Thoracic aorta (tissue), 2 donors: ENCODE data around the gene DTD1. TPM values are rescaled to one million over a fixed set of nuclear protein-coding genes. Genes with fewer than 3 reads are reported as not detected.
"Not testable (repeated sequence)": the region's sequence is repeated elsewhere in the genome, so short reads cannot be mapped to it uniquely, and the experiment has no call there.

Source experiments
- ATAC-seq: fragments of 150-250 bp; one replicate; pipeline ENCODE4 v1.8.0; 2017; ENCODE audit warnings: low read depth; ENCODE audit not compliant: insufficient number of reproducible peaks, low FRiP score
- DNase-seq: peaks from one replicate; pipeline ENCODE4 v3.0.0-alpha.2; 2020; ENCODE audit warnings: low spot score
- H3K27ac ChIP-seq, 2 donors: fragments of 200-600 bp; sonication (generic); 1 replicate in 1 of 2; 2 replicates in 1 of 2; pipeline ENCODE4 v1.5.1; 2016; ENCODE audit warnings: mild to moderate bottlenecking in 2 of 2, moderate library complexity in 2 of 2
- H3K27me3 ChIP-seq: fragments of 200-600 bp; sonication (generic); replicated peaks from 2 replicates; pipeline ENCODE4 v1.6.0; 2016; ENCODE audit warnings: mild to moderate bottlenecking; ENCODE audit not compliant: insufficient read depth
- H3K36me3 ChIP-seq: fragments of 200-600 bp; sonication (generic); one replicate; pipeline ENCODE4 v1.5.1; 2016
- H3K4me1 ChIP-seq, 2 donors: fragments of 200-600 bp; sonication (generic); 1 replicate in 1 of 2; 2 replicates in 1 of 2; pipeline versions ENCODE4 v1.5.1 to v1.6.0; 2016; ENCODE audit warnings: low read depth in 2 of 2, mild to moderate bottlenecking in 1 of 2; ENCODE audit not compliant: control insufficient read depth in 1 of 2
- H3K4me3 ChIP-seq: fragments of 200-600 bp; sonication (generic); 2 replicates; pipeline ENCODE4 v1.5.1; 2016; ENCODE audit warnings: mild to moderate bottlenecking
- H3K9me3 ChIP-seq: fragments of 200-600 bp; sonication (generic); 2 replicates; pipeline ENCODE4 v1.5.1; 2016
- total RNA-seq, 2 donors: library from RNA; depleted of rRNA; stranded (reverse); fragments of >200 nt; gene quantifications; one replicate each; pipeline versions ENCODE4 v1.1.0 to v1.2.3, GENCODE V29; 2016
- TF ChIP-seq, protein P1 (sequence below): fragments of 200-600 bp; sonication (generic); IDR thresholded peaks from one replicate; pipeline ENCODE4 v1.5.1; 2019; ENCODE audit warnings: antibody characterized with exemption

The DTD1 gene
- total RNA-seq, 2 donors from 2014 or later, result 29.6 to 36.9 TPM

- H3K4me3 ChIP-seq, result no peak overlapping the region
- no peaks in the 10 kb centered on the region for H3K27me3 ChIP-seq
- no peaks in the 10 kb centered on the region for H3K9me3 ChIP-seq
- DNase-seq (no peak), ATAC-seq (no peak)
- H3K36me3 ChIP-seq, result no peaks in the 10 kb centered on the region
- TF ChIP-seq, protein P1, sequence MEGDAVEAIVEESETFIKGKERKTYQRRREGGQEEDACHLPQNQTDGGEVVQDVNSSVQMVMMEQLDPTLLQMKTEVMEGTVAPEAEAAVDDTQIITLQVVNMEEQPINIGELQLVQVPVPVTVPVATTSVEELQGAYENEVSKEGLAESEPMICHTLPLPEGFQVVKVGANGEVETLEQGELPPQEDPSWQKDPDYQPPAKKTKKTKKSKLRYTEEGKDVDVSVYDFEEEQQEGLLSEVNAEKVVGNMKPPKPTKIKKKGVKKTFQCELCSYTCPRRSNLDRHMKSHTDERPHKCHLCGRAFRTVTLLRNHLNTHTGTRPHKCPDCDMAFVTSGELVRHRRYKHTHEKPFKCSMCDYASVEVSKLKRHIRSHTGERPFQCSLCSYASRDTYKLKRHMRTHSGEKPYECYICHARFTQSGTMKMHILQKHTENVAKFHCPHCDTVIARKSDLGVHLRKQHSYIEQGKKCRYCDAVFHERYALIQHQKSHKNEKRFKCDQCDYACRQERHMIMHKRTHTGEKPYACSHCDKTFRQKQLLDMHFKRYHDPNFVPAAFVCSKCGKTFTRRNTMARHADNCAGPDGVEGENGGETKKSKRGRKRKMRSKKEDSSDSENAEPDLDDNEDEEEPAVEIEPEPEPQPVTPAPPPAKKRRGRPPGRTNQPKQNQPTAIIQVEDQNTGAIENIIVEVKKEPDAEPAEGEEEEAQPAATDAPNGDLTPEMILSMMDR, result no peak
- H3K4me1 ChIP-seq, result no peaks in the 10 kb centered on the region
- H3K27ac ChIP-seq, result no peak overlapping the region
These were observed 161.1 kb downstream of the DTD1 start for GRCh38 chr20:18748987-18749386.

GRCh38 chr20:18749528-18749927, 161.7 kb downstream of the DTD1 start:
- Histone ChIP-seq H3K4me1 (no peaks in the 10 kb centered on the region), H3K27ac (no peak overlapping the region), H3K9me3 (no peaks in the 10 kb centered on the region), H3K27me3 (no peaks in the 10 kb centered on the region), H3K36me3 (no peaks in the 10 kb centered on the region), H3K4me3 (no peak overlapping the region)
- no peak for DNase-seq
- no peak for ATAC-seq
- TF ChIP-seq, protein P1, result no peak

DNA sequence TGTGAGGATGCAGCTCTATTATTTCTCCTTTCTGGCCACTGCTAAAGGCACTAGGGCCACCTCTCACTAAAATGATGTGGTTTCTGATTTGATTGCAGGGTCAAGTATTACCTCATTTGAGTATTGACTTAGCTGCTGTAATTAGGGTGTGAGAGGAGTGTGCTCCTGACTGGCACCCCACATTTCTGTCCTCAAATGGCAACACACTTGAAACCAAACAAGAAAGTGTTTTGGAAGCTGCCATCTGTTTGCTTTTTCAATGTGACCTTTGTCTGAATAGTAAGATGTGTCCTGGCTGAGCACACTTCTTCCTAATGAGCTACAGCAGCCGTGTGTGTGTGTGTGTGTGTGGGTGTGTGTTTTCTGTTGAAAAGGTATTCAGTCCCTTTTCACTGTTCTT, 162.9 kb downstream of the DTD1 start:
- H3K4me1 ChIP-seq, result no peaks in the 10 kb centered on the region
- TF ChIP-seq, protein P1, result no peak
- DNase-seq, result no peak
- H3K9me3 ChIP-seq, result no peaks in the 10 kb centered on the region
- H3K27ac ChIP-seq, result no peak overlapping the region
- no peak overlapping the region for H3K4me3 ChIP-seq
- H3K27me3 ChIP-seq, result no peaks in the 10 kb centered on the region
- no peaks in the 10 kb centered on the region for H3K36me3 ChIP-seq
- no peak for ATAC-seq

DNA sequence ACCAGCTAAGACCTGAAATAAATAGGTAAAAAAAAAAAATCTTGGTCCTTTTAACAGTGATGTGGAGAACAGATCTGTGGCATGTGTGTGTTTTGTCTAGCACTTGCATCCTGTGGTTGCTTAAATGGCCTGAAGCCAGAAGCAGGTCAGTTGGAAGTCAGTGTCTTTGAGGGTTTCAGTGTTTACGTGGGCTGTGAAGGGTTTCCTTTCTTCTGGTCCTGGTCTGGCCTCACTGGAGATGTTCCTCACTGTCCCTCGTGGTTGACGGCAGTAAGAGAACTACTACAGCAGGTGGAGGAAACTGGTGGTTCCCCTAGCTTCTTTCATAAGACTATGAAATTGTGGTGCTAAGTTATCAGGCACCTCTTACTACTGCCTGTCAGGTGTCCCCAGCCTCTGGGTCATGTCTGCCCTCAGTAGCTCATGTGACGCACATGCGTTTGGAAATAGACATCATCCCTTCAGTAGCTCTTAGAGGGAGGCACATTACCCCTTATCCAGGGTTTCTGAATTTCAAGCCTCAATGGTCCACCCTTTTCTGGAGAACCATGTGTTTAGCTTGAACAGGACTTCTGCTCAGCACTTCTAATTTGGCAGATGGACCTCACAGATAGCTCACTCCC, 166.3 kb downstream of the DTD1 start:
- no peaks in the 10 kb centered on the region for H3K27me3 ChIP-seq
- DNase-seq (no peak), ATAC-seq (no peak)
- H3K36me3 ChIP-seq, result no peaks in the 10 kb centered on the region
- H3K4me3 ChIP-seq, result no peak overlapping the region
- no peaks in the 10 kb centered on the region for H3K9me3 ChIP-seq
- TF ChIP-seq, protein P1, result no peak
- no peak overlapping the region for H3K27ac ChIP-seq
- H3K4me1 ChIP-seq, result no peaks in the 10 kb centered on the region

DNA sequence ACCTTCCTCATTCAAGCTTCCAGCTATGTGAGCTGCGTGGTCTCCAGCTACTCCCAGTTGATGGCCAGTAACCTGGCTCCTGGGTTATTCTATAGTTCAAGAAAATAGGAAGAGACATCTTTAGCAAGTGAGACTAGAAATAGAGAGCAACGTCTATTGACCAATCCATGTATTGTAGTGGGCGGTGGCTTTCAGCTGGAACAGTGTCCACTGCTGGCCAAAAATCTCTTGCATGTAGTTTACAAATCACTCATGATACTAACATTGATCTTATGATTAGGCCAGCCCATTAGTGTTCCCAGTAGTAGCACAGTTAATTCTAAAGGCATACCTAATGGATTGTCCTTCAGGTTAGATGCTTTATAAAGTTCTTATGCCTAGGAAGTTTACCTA, 166.8 kb downstream of the DTD1 start:
- H3K27ac ChIP-seq, result no peak overlapping the region
- H3K9me3 ChIP-seq, result no peaks in the 10 kb centered on the region
- ATAC-seq (no peak), DNase-seq (no peak)
- H3K36me3 ChIP-seq, result no peaks in the 10 kb centered on the region
- no peak overlapping the region for H3K4me3 ChIP-seq
- TF ChIP-seq, protein P1, result no peak
- no peaks in the 10 kb centered on the region for H3K27me3 ChIP-seq
- H3K4me1 ChIP-seq, result no peaks in the 10 kb centered on the region

DNA sequence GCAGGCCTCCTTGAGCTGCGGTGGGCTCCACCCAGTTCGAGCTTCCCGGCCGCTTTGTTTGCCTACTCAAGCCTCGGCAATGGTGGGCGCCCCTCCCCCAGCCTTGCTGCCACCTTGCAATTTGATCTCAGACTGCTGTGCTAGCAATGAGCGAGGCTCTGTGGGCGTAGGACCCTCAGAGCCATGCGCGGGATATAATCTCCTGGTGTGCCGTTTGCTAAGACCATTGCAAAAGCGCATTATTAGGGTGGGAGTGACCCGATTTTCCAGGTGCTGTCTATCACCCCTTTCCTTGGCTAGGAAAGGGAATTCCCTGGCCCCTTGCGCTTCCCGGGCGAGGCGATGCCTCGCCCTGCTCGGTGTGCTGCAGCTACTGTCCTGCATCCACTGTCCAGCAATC, 173.0 kb downstream of the DTD1 start:
- not testable (repeated sequence) for DNase-seq, ATAC-seq, H3K27me3 ChIP-seq, H3K4me1 ChIP-seq, H3K27ac ChIP-seq, H3K4me3 ChIP-seq, H3K9me3 ChIP-seq
- peaks cover 10% of the 10 kb centered on the region for H3K36me3 ChIP-seq
